GM10248 (cell line): ENCODE measurements around the gene TET2.

Experiments used
- CTCF ChIA-PET: fragments of 300-600 bp; sonication (Branson Sonifier 250); formaldehyde crosslinking; extraction: SDS; loops from one replicate; lab custom pipeline; 2021; ENCODE audit warnings: antibody characterized with exemption; lab: Yijun Ruan, JAX
- POLR2A ChIA-PET: fragments of 350-650 bp; sonication (Branson Sonifier 250); formaldehyde crosslinking; extraction: SDS; loops from one replicate; lab custom pipeline; 2020; ENCODE audit warnings: antibody characterized with exemption; lab: Yijun Ruan, JAX
- DNase-seq: peaks from one replicate; pipeline ENCODE4 v3.0.0; 2012; ENCODE audit errors: extremely low spot score
- TF ChIP-seq, protein P1 (sequence below): IDR thresholded peaks from 2 replicates; pipeline ENCODE4 v1.5.1; 2012; ENCODE audit warnings: mild to moderate bottlenecking, low read depth; ENCODE audit errors: extremely low read depth, missing control alignments, control extremely low read depth

The TET2 gene

DNA sequence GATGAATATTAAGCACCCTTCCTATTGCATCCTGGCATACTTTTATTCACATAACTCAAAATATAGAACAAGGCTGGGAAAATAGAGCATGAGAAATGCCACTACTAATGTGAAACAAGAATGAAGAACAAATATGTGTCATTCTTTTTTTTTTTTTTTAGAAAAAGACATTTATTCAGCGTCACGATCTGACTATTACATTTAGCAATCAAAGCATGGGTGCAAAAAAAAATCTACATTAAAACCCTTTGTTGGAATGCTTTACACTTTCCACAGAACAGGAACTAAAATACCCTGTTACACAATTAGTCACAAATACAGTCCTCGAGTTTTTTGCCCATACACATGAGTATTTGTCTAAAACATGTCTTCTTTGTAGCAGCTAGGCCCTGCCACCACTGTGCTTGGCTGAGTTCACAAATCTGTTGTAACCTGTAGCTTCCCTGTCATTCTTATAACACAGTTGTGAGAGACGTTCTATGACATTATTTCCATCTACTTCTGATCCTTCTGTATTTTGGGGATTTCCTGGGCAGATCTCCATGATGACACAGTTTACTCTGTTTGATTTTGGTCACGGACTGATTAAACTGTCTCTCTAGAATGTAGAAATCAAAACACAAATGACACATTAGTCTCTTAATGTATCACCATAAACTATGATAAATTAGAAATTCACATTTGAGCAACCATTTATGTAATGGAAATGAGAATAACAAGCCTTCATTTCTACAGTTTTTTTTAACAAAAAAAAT lies 9.4 kb upstream of the TET2 start:
- POLR2A ChIA-PET, result no interaction called here
- DNase-seq, result no peak
- TF ChIP-seq, protein P1, sequence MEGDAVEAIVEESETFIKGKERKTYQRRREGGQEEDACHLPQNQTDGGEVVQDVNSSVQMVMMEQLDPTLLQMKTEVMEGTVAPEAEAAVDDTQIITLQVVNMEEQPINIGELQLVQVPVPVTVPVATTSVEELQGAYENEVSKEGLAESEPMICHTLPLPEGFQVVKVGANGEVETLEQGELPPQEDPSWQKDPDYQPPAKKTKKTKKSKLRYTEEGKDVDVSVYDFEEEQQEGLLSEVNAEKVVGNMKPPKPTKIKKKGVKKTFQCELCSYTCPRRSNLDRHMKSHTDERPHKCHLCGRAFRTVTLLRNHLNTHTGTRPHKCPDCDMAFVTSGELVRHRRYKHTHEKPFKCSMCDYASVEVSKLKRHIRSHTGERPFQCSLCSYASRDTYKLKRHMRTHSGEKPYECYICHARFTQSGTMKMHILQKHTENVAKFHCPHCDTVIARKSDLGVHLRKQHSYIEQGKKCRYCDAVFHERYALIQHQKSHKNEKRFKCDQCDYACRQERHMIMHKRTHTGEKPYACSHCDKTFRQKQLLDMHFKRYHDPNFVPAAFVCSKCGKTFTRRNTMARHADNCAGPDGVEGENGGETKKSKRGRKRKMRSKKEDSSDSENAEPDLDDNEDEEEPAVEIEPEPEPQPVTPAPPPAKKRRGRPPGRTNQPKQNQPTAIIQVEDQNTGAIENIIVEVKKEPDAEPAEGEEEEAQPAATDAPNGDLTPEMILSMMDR, result no peak
- CTCF ChIA-PET, result no interaction called here

DNA sequence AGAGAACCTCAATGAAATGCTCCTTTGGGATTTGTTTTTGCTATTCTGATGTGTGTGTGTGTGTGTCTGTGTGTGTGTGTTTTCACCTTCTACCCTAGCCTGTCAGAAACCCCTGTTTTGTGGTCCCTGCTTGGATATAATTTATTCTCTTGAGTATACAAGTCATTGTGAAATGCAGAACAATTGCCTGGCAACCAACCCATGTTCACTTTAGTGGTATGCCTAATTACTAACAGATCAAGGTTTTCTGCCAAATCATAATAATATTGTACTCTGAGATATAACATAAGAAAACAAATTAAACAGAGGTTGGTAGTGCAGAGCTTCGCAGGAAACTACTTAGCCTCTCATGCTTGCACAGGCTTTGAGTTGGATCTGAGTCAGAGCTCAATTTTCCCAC lies 7.0 kb upstream of the TET2 start:
- ChIA-PET POLR2A (no interaction called here), CTCF (interaction anchor here (1.0 to 2.5 kb wide), 5 partner anchors 8 to 572 kb away, joined by 3 to 14 read pairs (median 12); partner anchors contain the start of gene PPA2)
- TF ChIP-seq, protein P1, result no peak
- no peak for DNase-seq

DNA sequence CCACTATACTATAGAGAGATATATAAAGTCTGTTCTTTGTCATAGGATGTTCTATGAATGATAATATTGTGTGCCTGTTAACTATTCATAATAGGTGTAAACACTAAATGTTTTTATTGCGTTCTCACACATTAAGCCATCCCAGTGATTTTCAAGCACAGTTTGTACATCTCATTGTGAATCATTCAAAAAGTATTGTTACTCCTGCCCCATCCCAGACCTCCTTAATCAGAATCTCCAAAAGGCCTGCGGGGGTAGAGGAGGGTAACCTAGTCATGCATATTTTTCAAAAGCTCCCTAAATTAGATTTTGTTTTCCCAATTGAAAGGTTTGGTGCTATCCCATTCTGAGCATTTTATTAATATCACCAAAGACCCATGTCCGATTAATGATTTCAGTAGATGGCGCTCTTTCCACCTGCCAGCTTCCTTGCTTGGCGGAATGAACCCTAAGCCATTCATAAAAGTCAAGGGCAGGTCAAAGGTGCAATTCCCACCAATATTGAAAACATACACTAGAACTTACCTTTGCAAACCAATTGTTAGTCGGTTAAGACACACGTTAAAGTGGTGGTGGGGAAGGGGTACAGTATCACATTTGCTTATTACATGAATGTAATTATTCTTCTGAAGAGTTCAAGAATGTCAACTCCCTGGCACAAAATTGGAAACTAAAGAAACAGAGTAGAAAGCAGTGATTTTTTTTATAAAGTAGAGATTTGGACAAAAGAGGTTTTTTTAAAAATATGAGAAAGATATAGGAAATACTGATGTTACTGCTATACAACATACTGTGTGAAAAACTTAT lies 5.8 kb upstream of the TET2 start:
- no peak for DNase-seq
- ChIA-PET CTCF (interaction anchor here (0.8 to 2.5 kb wide), 18 partner anchors 9 to 571 kb away, joined by 3 to 14 read pairs (median 4); partner anchors contain the start of gene PPA2), POLR2A (no interaction called here)

DNA sequence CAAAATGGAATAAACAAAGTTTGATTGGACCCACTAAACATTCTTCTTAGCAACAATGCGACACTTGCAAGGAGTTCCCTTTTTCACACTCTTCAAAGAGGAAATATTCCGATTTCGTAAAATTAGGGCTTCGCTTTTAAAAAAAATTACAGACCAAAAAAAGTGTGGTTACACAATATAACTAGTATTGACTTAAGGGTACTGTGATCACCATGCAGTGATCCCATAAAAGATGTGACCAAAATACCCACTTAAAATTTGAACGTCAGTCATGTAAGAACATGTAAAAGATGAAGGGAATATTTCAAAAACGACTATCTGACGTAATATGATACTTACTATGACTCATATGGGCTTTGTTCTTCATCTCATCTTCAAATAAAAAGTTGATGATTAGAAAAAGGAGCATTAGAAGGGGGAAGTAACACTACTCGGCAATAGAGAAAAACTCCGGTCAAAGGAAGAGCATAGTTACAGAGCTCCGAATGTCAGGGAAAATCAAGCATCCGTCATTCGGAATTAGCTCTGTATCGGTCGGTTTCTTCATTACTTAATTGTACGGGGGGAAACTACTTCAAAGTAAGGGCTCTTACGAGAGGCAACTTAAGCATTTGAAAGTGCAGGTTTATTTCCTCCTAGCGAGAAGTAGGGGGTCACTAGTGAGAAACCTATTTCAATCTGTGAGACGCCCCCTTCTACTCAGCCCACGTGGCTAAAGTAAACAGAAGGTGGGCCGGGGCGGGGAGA lies 1.3 kb upstream of the TET2 start:
- ChIA-PET CTCF (interaction anchor here (1.1 to 1.8 kb wide), 4 partner anchors 14 to 328 kb away, joined by 3 to 6 read pairs (median 4); partner anchors contain the start of gene PPA2), POLR2A (no interaction called here)
- TF ChIP-seq, protein P1, result no peak

More for the DNA sequence above, 5.8 kb upstream of the TET2 start:
- TF ChIP-seq, protein P1, result peak; percentile 58

DNA sequence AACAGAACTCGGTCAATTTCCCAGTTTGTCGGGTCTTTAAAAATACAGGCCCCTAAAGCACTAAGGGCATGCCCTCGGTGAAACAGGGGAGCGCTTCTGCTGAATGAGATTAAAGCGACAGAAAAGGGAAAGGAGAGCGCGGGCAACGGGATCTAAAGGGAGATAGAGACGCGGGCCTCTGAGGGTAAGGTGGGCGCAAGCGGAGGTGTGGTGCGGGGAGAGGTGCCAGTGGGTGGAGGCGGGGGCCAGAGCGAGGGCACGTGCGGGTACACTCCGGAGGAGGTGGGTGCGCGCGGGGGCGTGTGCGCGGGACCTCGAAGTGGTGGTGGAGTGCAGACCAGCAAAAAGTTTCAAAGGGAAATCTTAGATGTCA lies 787 bp upstream of the TET2 start:
- DNase-seq, result peak; percentile 34
- CTCF ChIA-PET, result interaction anchor here (1.0 to 1.6 kb wide), 4 partner anchors 14 to 328 kb away, joined by 3 to 6 read pairs (median 4); partner anchors contain the start of gene PPA2
- POLR2A ChIA-PET, result no interaction called here
- TF ChIP-seq, protein P1, result no peak

More for the DNA sequence above, 1.3 kb upstream of the TET2 start:
- DNase-seq, result peak; percentile 33
